CD1c-positive myeloid dendritic cell (primary cell): ENCODE measurements around the gene SLC41A3.

Experiments
- DNase-seq: peaks from one replicate; pipeline ENCODE4 v3.0.0-alpha.2; 2016; ENCODE audit errors: extremely low spot score

SLC41A3 gene

GRCh38 chr3:126026761-126027160 is 57.2 kb downstream of the SLC41A3 start:
- no peak for DNase-seq

- DNase-seq = no peak
Measured at GRCh38 chr3:126026277-126026751, 57.6 kb downstream of the SLC41A3 start.

- DNase-seq = no peak
Measured at GRCh38 chr3:126025862-126026261, 58.1 kb downstream of the SLC41A3 start.

- DNase-seq = no peak
Measured at GRCh38 chr3:126025116-126025729, 58.7 kb downstream of the SLC41A3 start.

- no peak for DNase-seq
Measured at GRCh38 chr3:126024049-126024854, 59.7 kb downstream of the SLC41A3 start.

GRCh38 chr3:126023390-126023789 is 60.5 kb downstream of the SLC41A3 start:
- DNase-seq = no peak

GRCh38 chr3:126022741-126023359 is 61.1 kb downstream of the SLC41A3 start:
- no peak for DNase-seq

- DNase-seq = no peak
Measured at GRCh38 chr3:126021702-126022101, 62.2 kb downstream of the SLC41A3 start.

GRCh38 chr3:126021224-126021623 is 62.7 kb downstream of the SLC41A3 start:
- no peak for DNase-seq

- no peak for DNase-seq
Measured at GRCh38 chr3:126019683-126020082, 64.2 kb downstream of the SLC41A3 start.

- no peak for DNase-seq
Measured at GRCh38 chr3:126018995-126019394, 64.9 kb downstream of the SLC41A3 start.

GRCh38 chr3:126018545-126018944 is 65.4 kb downstream of the SLC41A3 start:
- DNase-seq = no peak

- no peak for DNase-seq
Measured at GRCh38 chr3:126017362-126017761, 66.6 kb downstream of the SLC41A3 start.

GRCh38 chr3:126016616-126017015 is 67.3 kb downstream of the SLC41A3 start:
- no peak for DNase-seq

- no peak for DNase-seq
Measured at GRCh38 chr3:126015075-126015474, 68.8 kb downstream of the SLC41A3 start.

- no peak for DNase-seq
Measured at GRCh38 chr3:126014252-126014651, 69.7 kb downstream of the SLC41A3 start.

- DNase-seq = no peak
Measured at GRCh38 chr3:126013751-126014156, 70.2 kb downstream of the SLC41A3 start.

- no peak for DNase-seq
Measured at GRCh38 chr3:126009181-126009580, 74.7 kb downstream of the SLC41A3 start.

- DNase-seq = no peak
Measured at GRCh38 chr3:126008219-126008618, 75.7 kb downstream of the SLC41A3 start.

- no peak for DNase-seq
Measured at GRCh38 chr3:126005951-126006350, 78.0 kb downstream of the SLC41A3 start.

GRCh38 chr3:126004692-126005091 is 79.2 kb downstream of the SLC41A3 start:
- no peak for DNase-seq

GRCh38 chr3:126004217-126004616 is 79.7 kb downstream of the SLC41A3 start:
- no peak for DNase-seq
